HepG2 (cell line): Measurements from ENCODE around the gene SUPT20HL2. TPM values are rescaled to one million over a fixed set of nuclear protein-coding genes. Genes with fewer than 3 reads are reported as not detected.

Experiments used
- ATAC-seq: fragments of 200-7000 bp; cut with Tn5 transposase; 3 replicates; pipeline ENCODE4 v1.9.1; 2020; ENCODE audit warnings: mild to moderate bottlenecking, moderate library complexity
- BruUV-seq: library from RNA; stranded (reverse); fragments of 400-500 nt; replicated peaks from 2 replicates; lab custom pipeline; 2021; lab: Mats Ljungman, UMichigan
- CTCF ChIA-PET: fragments of 300-600 bp; formaldehyde crosslinking; extraction: SDS; loops from one replicate; lab custom pipeline; 2021; ENCODE audit warnings: low total read pairs, inconsistent platforms, low intra/inter-chr PET ratio; lab: Yijun Ruan, JAX
- POLR2A ChIA-PET: fragments of 350-600 bp; sonication (Branson Sonifier 250); formaldehyde crosslinking; loops from one replicate; lab custom pipeline; 2020; ENCODE audit warnings: antibody characterized with exemption, inconsistent platforms; lab: Yijun Ruan, JAX
- DNase-seq: peaks from one replicate; pipeline ENCODE4 v3.0.0-alpha.2; 2015; ENCODE audit warnings: low spot score
- FAIRE-seq: peaks from 3 replicates; lab custom pipeline; 2011; peaks lifted over from hg19 to GRCh38; lab: Jason Lieb, UNC
- H2AFZ ChIP-seq: one replicate; pipeline ENCODE4 v1.6.1; 2011; ENCODE audit warnings: low read length, inconsistent platforms
- H3K27ac ChIP-seq: fragments of 300-600 bp; 3 replicates; pipeline ENCODE4 v1.8.0; 2011; ENCODE audit warnings: mixed run types, mild to moderate bottlenecking, mixed read lengths, low read length, inconsistent platforms; ENCODE audit not compliant: insufficient read depth; ENCODE audit errors: extremely low read length
- H3K27me3 ChIP-seq, 2 experiments: fragments of 200-600 bp in 1 of 2; 2 replicates in 1 of 2; 3 replicates in 1 of 2; pipeline versions ENCODE4 v1.6.0 to v1.8.0; 2011; ENCODE audit warnings: low read length in 2 of 2, mild to moderate bottlenecking in 2 of 2, moderate library complexity in 2 of 2, inconsistent platforms in 1 of 2; ENCODE audit not compliant: insufficient read depth in 2 of 2, control insufficient read depth in 1 of 2
- H3K36me3 ChIP-seq, 2 experiments: fragments of 200-600 bp in 1 of 2; replicated peaks in 1 of 2; 2 replicates in 1 of 2; 3 replicates in 1 of 2; pipeline versions ENCODE4 v1.5.1 to v1.8.0; 2011; ENCODE audit warnings: low read length in 2 of 2, inconsistent platforms in 1 of 2; ENCODE audit not compliant: insufficient read depth in 2 of 2, control insufficient read depth in 1 of 2
- H3K4me1 ChIP-seq: 2 replicates; pipeline ENCODE4 v1.5.1; 2012; ENCODE audit warnings: low read length, inconsistent platforms; ENCODE audit not compliant: insufficient read depth
- H3K4me2 ChIP-seq: 2 replicates; pipeline ENCODE4 v1.6.0; 2011; ENCODE audit warnings: low read depth, low read length, inconsistent platforms
- H3K4me3 ChIP-seq, 3 experiments: fragments of 200-600 bp in 1 of 3; sonication (generic), shearing (Covaris generic) in 1 of 3; replicated peaks in 1 of 3; 2 replicates each; pipeline ENCODE4 v1.5.1; 2011 to 2016; ENCODE audit warnings: low read length in 3 of 3, inconsistent platforms in 2 of 3, low read depth in 2 of 3, mild to moderate bottlenecking in 2 of 3, control low read depth in 1 of 3, mixed read lengths in 1 of 3; ENCODE audit not compliant: insufficient read depth in 1 of 3
- H3K79me2 ChIP-seq: one replicate; pipeline ENCODE4 v1.6.1; 2011; ENCODE audit warnings: low read length, inconsistent platforms; ENCODE audit not compliant: insufficient read depth
- H3K9ac ChIP-seq: 2 replicates; pipeline ENCODE4 v1.6.0; 2011; ENCODE audit warnings: mild to moderate bottlenecking, low read depth, low read length, inconsistent platforms; ENCODE audit not compliant: insufficient read depth
- H3K9me3 ChIP-seq: 2 replicates; pipeline ENCODE4 v1.5.1; 2012; ENCODE audit warnings: mild to moderate bottlenecking, low read length
- H4K20me1 ChIP-seq: 2 replicates; pipeline ENCODE4 v1.6.0; 2011; ENCODE audit warnings: inconsistent platforms, mild to moderate bottlenecking, low read length, moderate library complexity; ENCODE audit not compliant: insufficient read depth
- DMAP1 ChIP-seq: IDR thresholded peaks from 2 replicates; pipeline ENCODE4 v1.6.1; 2016
- DNMT1 ChIP-seq: sonication (generic); formaldehyde crosslinking; IDR thresholded peaks from 2 replicates; pipeline ENCODE4 v1.5.1; 2020; ENCODE audit warnings: mild to moderate bottlenecking, missing genetic modification reagents
- KMT2A ChIP-seq: sonication (generic); formaldehyde crosslinking; IDR thresholded peaks from 2 replicates; pipeline ENCODE4 v1.4.0; 2020; ENCODE audit warnings: missing genetic modification reagents
- MYC ChIP-seq: sonication (generic); formaldehyde crosslinking; IDR thresholded peaks from 2 replicates; pipeline ENCODE4 v1.9.0; 2021; ENCODE audit warnings: missing genetic modification reagents, borderline replicate concordance
- NFE2 ChIP-seq: sonication (generic); formaldehyde crosslinking; IDR thresholded peaks from 2 replicates; pipeline ENCODE4 v1.4.0; 2020; ENCODE audit warnings: missing genetic modification reagents
- PCBP1 ChIP-seq: fragments of 200-400 bp; formaldehyde crosslinking; IDR thresholded peaks from 2 replicates; pipeline ENCODE4 v1.6.1; 2017; ENCODE audit warnings: mild to moderate bottlenecking, low read depth, low read length, borderline replicate concordance
- TCF12 ChIP-seq, 2 experiments: fragments of 450-650 bp in 1 of 2; sonication (generic) in 1 of 2; formaldehyde crosslinking in 1 of 2; IDR thresholded peaks; 2 replicates each; pipeline versions ENCODE4 v1.6.1 to v1.8.0; 2017 to 2022; ENCODE audit warnings: antibody characterized with exemption in 1 of 2, mild to moderate bottlenecking in 1 of 2, missing genetic modification reagents in 1 of 2, moderate library complexity in 1 of 2
- TMF1 ChIP-seq: sonication (generic); formaldehyde crosslinking; IDR thresholded peaks from 2 replicates; pipeline ENCODE4 v1.8.1; 2022; ENCODE audit warnings: low read depth, missing genetic modification reagents
- ZBTB7A ChIP-seq: sonication (generic); formaldehyde crosslinking; IDR thresholded peaks from 2 replicates; pipeline ENCODE4 v1.8.0; 2022; ENCODE audit warnings: mild to moderate bottlenecking, missing genetic modification reagents
- ZNF33A ChIP-seq: sonication (generic); formaldehyde crosslinking; IDR thresholded peaks from 2 replicates; pipeline ENCODE4 v1.5.1; 2020; ENCODE audit warnings: missing genetic modification reagents, mild to moderate bottlenecking, moderate library complexity, borderline replicate concordance
- ZNF354B ChIP-seq: sonication (generic); formaldehyde crosslinking; IDR thresholded peaks from 2 replicates; pipeline ENCODE4 v1.8.0; 2022; ENCODE audit warnings: mild to moderate bottlenecking, missing genetic modification reagents
- ZNF713 ChIP-seq: sonication (generic); formaldehyde crosslinking; IDR thresholded peaks from 2 replicates; pipeline ENCODE4 v1.4.0; 2020; ENCODE audit warnings: mild to moderate bottlenecking, missing genetic modification reagents
- WGBS: methylation state at CpG from one replicate; pipeline ENCODE4 v1.1.6; 2017; ENCODE audit warnings: low lambda C conversion rate; 5-methylcytosine and 5-hydroxymethylcytosine counted together
- in situ Hi-C: cut with HindIII; loops from 2 replicates; pipeline ENCODE4 v1.10.0; 2017; ENCODE audit warnings: low pct_unique_long_range_greater_than_20kb; ENCODE audit not compliant: extremely low pct_ligation_motif_present
- intact Hi-C: fragments of 100-400 bp; cut with micrococcal nuclease; formaldehyde crosslinking; loops from one replicate; pipeline ENCODE4 v1.10.0; 2022; ENCODE audit not compliant: unreplicated experiment
- polyA plus RNA-seq, 8 experiments: library from polyadenylated mRNA; depleted of rRNA in 3 of 8; stranded (reverse) in 7 of 8; unstranded in 1 of 8; fragments of >200 nt; fragmentation: Illumina TruSeq in 4 of 8; extraction: Trizol in 4 of 8; gene quantifications; 2 replicates each; pipeline versions ENCODE4 v1.2.1 to v1.2.3, GENCODE V29; 2011 to 2016; ENCODE audit warnings: low read depth in 4 of 8, missing spikeins in 1 of 8, mixed read lengths in 1 of 8; ENCODE audit not compliant: insufficient read depth in 1 of 8
- total RNA-seq, 5 experiments: library from RNA; depleted of rRNA; stranded (reverse); fragments of >200 nt; fragmentation: Illumina TruSeq; extraction: Trizol; gene quantifications; 2 replicates each; pipeline ENCODE4 v1.2.3, GENCODE V29; 2016; ENCODE audit warnings: low read depth in 1 of 5
- TF ChIP-seq, protein P1 (sequence below): sonication (generic); formaldehyde crosslinking; IDR thresholded peaks from 2 replicates; pipeline ENCODE4 v1.5.1; 2020; ENCODE audit warnings: mild to moderate bottlenecking, missing genetic modification reagents, moderate library complexity
- TF ChIP-seq, protein P2 (sequence below): sonication (generic); formaldehyde crosslinking; IDR thresholded peaks from 2 replicates; pipeline ENCODE4 v1.4.0; 2020; ENCODE audit warnings: missing genetic modification reagents

The SUPT20HL2 gene
- total and polyA plus RNA-seq, 2 of the 13 experiments (the other 11 are each of a cell fraction or from before 2014, with no cell fraction given): not detected

DNA sequence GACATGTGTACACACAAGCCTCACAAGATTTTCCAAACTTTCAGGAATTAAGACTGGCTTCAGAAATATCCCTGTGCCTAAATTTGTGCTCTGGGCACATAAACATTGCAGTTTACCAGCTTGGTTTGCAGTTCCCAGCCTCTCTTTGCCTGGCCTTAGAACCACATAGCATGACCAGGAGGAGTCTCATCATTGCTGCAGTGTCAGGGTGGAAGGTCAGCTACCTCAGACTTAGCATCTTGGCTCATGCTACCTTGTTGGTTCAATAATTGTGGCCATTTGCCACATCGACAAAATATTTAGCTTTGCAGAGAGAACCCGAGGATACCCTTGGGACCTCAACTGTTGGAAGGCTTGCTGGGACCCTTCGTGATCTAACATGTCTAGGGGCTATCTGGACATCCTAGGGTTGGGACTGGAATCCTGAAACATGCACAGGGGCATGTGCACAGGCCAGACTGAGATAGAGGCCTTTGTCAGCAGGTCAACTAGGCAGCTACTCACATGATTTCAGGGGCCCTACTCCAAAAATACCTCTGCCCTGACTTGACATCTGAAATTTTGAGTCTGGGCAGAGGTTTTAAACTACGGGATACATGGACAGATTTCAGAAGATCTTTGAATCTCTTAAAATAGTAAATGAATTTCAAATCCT is 8.0 kb upstream of the SUPT20HL2 start:
- ATAC-seq (no peak), FAIRE-seq (no peak), DNase-seq (no peak)
- no peaks in the 10 kb centered on the region for H3K9me3 ChIP-seq
- in situ Hi-C loops: no loop called here
- ChIA-PET POLR2A (no interaction called here), CTCF (no interaction called here)
- H3K36me3 ChIP-seq: no peaks in the 10 kb centered on the region
- 78% methylated on average over 1 of the region's 4 CpGs for WGBS
- BruUV-seq: no TSS peak
- H3K4me3 ChIP-seq: no peak overlapping the region
- intact Hi-C loops: no loop called here
- H3K27me3 ChIP-seq: no peaks in the 10 kb centered on the region
- H3K4me2 ChIP-seq: no peak overlapping the region
- H3K9ac ChIP-seq: no peak overlapping the region
- no peak overlapping the region for H2AFZ ChIP-seq
- H3K27ac ChIP-seq: no peak overlapping the region
- H3K79me2 ChIP-seq: no peaks in the 10 kb centered on the region
- peaks cover 9% of the 10 kb centered on the region for H3K4me1 ChIP-seq
- no peaks in the 10 kb centered on the region for H4K20me1 ChIP-seq
- TF ChIP-seq, protein P1, sequence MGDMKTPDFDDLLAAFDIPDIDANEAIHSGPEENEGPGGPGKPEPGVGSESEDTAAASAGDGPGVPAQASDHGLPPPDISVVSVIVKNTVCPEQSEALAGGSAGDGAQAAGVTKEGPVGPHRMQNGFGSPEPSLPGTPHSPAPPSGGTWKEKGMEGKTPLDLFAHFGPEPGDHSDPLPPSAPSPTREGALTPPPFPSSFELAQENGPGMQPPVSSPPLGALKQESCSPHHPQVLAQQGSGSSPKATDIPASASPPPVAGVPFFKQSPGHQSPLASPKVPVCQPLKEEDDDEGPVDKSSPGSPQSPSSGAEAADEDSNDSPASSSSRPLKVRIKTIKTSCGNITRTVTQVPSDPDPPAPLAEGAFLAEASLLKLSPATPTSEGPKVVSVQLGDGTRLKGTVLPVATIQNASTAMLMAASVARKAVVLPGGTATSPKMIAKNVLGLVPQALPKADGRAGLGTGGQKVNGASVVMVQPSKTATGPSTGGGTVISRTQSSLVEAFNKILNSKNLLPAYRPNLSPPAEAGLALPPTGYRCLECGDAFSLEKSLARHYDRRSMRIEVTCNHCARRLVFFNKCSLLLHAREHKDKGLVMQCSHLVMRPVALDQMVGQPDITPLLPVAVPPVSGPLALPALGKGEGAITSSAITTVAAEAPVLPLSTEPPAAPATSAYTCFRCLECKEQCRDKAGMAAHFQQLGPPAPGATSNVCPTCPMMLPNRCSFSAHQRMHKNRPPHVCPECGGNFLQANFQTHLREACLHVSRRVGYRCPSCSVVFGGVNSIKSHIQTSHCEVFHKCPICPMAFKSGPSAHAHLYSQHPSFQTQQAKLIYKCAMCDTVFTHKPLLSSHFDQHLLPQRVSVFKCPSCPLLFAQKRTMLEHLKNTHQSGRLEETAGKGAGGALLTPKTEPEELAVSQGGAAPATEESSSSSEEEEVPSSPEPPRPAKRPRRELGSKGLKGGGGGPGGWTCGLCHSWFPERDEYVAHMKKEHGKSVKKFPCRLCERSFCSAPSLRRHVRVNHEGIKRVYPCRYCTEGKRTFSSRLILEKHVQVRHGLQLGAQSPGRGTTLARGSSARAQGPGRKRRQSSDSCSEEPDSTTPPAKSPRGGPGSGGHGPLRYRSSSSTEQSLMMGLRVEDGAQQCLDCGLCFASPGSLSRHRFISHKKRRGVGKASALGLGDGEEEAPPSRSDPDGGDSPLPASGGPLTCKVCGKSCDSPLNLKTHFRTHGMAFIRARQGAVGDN: no peak
- TF ChIP-seq TMF1 (CRISPR knock-in tag) (no peak), ZNF713 (CRISPR knock-in tag) (no peak), PCBP1 (no peak), ZNF33A (CRISPR knock-in tag) (no peak), ZNF354B (CRISPR knock-in tag) (no peak), ZBTB7A (CRISPR knock-in tag) (no peak), MYC (no peak), KMT2A (CRISPR knock-in tag) (no peak), NFE2 (CRISPR knock-in tag) (no peak), DNMT1 (CRISPR knock-in tag) (no peak), DMAP1 (CRISPR knock-in tag) (no peak), TCF12 (IDR thresholded peaks at IDR 0.05) (no peak), TCF12 (CRISPR knock-in tag; IDR thresholded peaks at IDR 0.05) (no peak)
- TF ChIP-seq, protein P2, sequence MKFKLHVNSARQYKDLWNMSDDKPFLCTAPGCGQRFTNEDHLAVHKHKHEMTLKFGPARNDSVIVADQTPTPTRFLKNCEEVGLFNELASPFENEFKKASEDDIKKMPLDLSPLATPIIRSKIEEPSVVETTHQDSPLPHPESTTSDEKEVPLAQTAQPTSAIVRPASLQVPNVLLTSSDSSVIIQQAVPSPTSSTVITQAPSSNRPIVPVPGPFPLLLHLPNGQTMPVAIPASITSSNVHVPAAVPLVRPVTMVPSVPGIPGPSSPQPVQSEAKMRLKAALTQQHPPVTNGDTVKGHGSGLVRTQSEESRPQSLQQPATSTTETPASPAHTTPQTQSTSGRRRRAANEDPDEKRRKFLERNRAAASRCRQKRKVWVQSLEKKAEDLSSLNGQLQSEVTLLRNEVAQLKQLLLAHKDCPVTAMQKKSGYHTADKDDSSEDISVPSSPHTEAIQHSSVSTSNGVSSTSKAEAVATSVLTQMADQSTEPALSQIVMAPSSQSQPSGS (CRISPR knock-in tag): no peak
